LHCN-M2 (cell line): ENCODE measurements around the gene TBATA. TPM values are rescaled to one million over a fixed set of nuclear protein-coding genes. Genes with fewer than 3 reads are reported as not detected.

Experiments used
- DNase-seq: peaks from one replicate; pipeline ENCODE4 v3.0.0-alpha.2; 2012; ENCODE audit warnings: low read depth
- polyA plus RNA-seq: library from polyadenylated mRNA; unstranded; fragments of >200 nt; gene quantifications from one replicate; pipeline ENCODE4 v1.2.1, GENCODE V29; 2012; ENCODE audit warnings: missing spikeins
- total RNA-seq: library from RNA; depleted of rRNA; stranded (reverse); fragments of >200 nt; gene quantifications from 2 replicates; pipeline ENCODE4 v1.2.3, GENCODE V29; 2014; rRNA removed

Gene TBATA
- total RNA-seq: not detected in 2 replicates
- polyA plus RNA-seq: not detected

DNA sequence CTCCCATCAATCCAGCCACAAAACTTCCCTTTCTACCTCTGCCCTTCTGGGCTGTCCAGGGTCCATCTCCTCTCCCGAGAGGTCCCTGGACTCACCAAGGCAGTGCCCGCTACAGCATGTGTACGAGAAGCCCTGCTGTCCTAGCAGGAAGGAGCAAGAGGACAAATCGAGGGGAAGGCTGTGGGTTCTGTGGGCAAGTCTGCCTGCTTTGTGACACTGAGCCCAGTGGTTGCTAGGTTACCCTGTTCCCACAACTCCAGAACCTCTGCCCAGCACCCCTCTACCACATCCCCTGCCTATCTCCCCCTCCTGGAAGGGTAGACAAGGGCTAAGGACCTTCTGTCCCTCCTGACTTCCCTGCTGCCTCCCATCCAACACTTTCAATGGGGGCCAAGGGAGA lies at the start of gene TBATA:
Gene TBATA (minus strand): TSS at position 188 of the 400 bp plus-strand sequence. CDS start 1,998 bp downstream, outside the sequence.
- DNase-seq: peak; percentile 12

GRCh38 chr10:70834441-70835151 lies 49.4 kb upstream of the TBATA start:
- no peak for DNase-seq

DNA sequence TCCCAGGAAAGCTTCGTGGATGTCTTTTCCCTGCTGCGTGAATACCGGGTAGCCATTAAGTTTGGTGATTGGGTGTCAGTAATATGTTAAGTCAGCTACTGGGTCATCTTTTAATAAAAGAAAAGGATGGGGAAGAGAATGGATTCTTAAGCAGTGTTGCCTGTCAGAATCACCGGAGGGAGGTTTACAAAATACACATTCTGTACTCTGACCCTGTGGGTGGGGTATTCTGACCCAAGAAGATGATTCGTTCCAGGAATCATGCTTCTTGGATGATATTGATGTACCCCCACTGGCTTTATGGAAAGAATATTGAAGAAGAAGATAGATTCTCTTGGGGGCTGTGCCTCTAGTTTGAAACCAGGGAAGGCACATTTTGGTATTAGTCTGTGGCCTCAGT lies 48.8 kb upstream of the TBATA start:
- no peak for DNase-seq

DNA sequence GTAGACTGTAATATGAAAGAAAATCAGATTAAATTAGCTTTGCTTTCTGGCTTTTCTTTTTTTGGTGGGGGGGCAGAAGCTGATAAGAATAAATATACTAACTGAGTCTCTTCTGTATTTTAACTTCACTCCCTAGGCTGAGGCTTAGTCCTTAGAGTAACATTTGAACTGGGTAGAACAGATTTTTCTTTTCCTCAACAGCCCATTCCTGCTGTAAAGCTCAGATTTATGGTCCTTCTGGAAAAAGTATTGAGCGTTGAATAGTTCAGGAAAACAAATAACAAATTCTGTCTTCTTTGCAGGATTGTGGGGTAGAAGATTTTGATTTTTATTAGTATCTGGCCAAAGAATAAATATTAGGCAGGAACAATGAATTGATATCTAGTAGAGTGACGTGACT lies 48.4 kb upstream of the TBATA start:
- DNase-seq: no peak

- DNase-seq: peak; percentile 95
Measured at GRCh38 chr10:70832852-70833528, 47.8 kb upstream of the TBATA start.

GRCh38 chr10:70832221-70832620 lies 47.0 kb upstream of the TBATA start:
- no peak for DNase-seq

- no peak for DNase-seq
Measured at GRCh38 chr10:70830164-70830563, 45.0 kb upstream of the TBATA start.

DNA sequence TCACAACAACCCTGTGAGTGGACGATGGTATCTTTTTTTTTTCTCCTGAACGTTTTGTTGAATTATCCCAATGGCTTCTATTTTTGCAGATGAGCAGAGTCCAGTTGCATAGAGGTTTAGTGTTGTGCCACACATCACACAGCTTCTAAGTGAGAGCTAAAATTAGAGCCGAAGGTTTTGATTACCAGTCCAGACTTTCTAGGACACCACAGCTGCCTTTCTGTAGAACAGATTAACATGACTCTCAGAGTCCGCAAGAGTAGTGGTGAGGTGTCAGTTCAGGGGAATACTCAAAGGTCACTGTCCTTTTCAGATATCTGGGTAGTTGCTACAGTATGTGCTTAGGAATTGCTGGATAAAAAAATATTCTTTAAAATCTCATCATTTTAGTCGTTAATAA lies 44.4 kb upstream of the TBATA start:
- peak; percentile 60 for DNase-seq

DNA sequence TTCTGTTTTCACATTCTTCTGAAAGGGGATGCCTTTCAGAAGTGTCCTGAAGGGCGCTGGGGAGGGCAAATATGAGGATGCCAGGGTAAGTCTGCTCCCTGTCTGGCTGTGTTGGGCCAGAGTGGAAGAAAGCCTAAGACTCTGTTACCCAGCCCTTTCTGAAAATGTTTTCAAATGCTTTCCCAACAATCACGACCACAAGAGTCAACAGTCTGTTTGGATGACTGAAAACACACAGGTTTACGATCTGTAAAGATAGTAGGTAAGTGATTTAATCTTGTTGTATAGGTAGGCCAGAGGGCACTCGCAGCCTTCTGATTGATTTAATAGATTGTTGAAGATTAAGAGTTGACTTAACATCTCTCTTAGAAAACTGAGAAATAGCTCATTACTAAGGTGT lies 43.7 kb upstream of the TBATA start:
- no peak for DNase-seq

DNA sequence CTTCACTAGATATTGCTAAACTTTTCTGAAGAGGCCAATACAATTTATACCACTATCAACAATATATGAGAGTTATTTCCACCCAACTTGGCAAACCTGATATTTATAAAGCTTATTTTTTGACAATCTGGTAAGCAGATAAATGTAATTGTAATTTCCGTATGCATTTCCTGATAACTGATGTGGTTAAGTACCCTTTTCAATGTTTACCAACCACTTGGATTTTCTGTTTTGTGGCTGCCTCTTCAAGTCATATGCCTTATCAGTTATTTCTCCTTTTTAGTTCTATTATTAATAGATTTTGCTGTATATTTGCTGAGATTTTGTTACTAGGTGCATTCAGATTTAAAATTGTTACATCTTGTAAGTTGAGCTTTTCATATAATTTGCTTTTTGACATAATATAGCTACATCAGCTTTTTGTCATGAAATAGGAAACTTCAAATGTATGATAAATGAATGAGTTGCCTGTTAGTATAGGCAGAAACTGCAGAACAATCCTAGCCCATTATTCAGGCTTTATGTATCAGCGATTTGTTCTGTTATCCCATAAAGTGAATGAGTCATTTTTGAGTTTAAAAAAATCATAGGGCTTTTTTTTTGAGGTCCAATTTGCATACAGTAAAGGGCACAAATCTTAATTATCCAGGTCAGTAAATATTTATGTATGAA lies 42.0 kb upstream of the TBATA start:
- DNase-seq: no peak

- DNase-seq: no peak
Measured at GRCh38 chr10:70822076-70822820, 37.1 kb upstream of the TBATA start.

- no peak for DNase-seq
Measured at GRCh38 chr10:70820976-70821750, 36.0 kb upstream of the TBATA start.

DNA sequence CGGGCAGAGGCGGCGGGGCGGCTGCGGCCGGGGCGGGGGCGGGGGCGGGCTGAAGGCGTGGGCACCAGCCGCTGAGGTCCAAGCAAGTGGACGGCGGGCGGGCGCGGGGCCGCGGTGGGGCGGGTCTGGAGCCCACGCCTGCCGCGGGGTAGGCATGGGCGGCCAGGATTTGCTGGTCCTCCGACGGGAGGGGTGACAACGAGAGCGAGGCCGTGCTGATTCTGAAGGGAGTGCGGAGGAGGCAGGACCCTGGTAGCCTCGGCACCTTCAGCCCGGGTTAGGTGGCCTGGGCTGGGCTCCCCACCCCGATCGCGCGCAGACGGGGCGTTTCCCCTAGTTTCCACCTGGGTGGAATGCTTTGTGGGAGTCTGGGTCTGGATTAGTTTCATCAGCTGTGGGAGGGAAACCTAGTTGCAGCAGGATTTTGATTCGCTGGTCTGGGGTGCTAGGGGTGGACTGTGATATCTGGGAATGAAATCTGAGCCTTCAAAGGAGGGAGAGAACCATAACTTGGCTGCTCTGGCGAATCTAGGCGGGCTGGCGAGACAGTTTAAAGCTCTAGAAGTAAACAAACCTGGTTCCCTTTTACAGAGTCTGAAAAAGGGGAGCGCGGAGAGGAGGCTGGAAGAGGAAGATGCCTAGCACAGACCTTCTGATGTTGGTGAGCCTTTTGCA lies 31.2 kb upstream of the TBATA start:
- peak; percentile 83 for DNase-seq

GRCh38 chr10:70815504-70816219 lies 30.5 kb upstream of the TBATA start, which contains the start of gene SGPL1:
SGPL1 (plus strand) TSS chr10:70815948; CDS start chr10:70816854, 906 bp downstream.
- DNase-seq: peak; percentile 76

- no peak for DNase-seq
Measured at GRCh38 chr10:70814126-70814525, 28.9 kb upstream of the TBATA start.

DNA sequence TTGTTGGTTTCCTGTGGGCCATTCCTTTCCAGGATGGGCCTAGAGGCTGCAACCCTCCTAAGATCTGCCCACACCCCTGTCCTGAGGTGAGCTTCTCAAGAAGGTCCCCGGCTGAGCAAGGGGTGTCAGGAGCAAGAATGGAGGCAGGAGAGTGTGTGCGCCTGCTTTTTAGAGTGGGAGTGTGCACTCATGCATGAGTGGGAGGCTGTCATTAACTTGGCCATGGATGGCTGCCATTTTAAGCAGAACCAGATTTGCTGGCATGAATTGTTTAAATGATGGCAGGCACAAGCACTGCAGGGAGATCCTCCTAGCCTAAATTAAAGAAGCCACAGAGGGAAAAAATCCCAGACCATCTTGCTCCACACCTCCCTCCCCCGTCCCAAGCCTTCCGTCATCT lies 27.6 kb upstream of the TBATA start:
- DNase-seq: no peak

GRCh38 chr10:70811881-70812280 lies 26.7 kb upstream of the TBATA start:
- peak; percentile 50 for DNase-seq

GRCh38 chr10:70810967-70811366 lies 25.8 kb upstream of the TBATA start:
- no peak for DNase-seq

GRCh38 chr10:70809726-70810125 lies 24.5 kb upstream of the TBATA start:
- DNase-seq: no peak
